GM12878 (cell line): ENCODE data around the gene NUDCD3. TPM values are rescaled to one million over a fixed set of nuclear protein-coding genes. Genes with fewer than 3 reads are reported as not detected.

Experiments
- ATAC-seq: fragments of 200-7000 bp; cut with Tn5 transposase; 3 replicates; pipeline ENCODE4 v1.9.1; 2020; ENCODE audit warnings: mild to moderate bottlenecking, moderate library complexity
- BruUV-seq: library from RNA; stranded (reverse); fragments of 400-500 nt; replicated peaks from 2 replicates; lab custom pipeline; 2021; lab: Mats Ljungman, UMichigan
- CTCF ChIA-PET: fragments of 300-600 bp; sonication (Branson Sonifier 250); formaldehyde crosslinking; extraction: SDS; loops from one replicate; lab custom pipeline; 2021; ENCODE audit warnings: inconsistent platforms; lab: Yijun Ruan, JAX
- POLR2A ChIA-PET: fragments of 350-600 bp; formaldehyde crosslinking; extraction: SDS; loops from one replicate; lab custom pipeline; 2021; ENCODE audit warnings: inconsistent platforms; lab: Charles Lee
- RAD21 ChIA-PET: fragments of 300-600 bp; sonication (Branson Sonifier 250); formaldehyde crosslinking; loops from one replicate; lab custom pipeline; 2023; ENCODE audit warnings: antibody characterized with exemption; ENCODE audit not compliant: unreplicated experiment; lab: Charles Lee
- SMC1A ChIA-PET: fragments of 300-600 bp; sonication (Branson Sonifier 250); formaldehyde crosslinking; loops from one replicate; lab custom pipeline; 2023; ENCODE audit not compliant: unreplicated experiment, uncharacterized antibody; lab: Charles Lee
- DNase-seq: peaks from one replicate; pipeline ENCODE4 v3.0.0-alpha.2; 2011; ENCODE audit warnings: low read depth, low spot score
- FAIRE-seq: peaks from 3 replicates; lab custom pipeline; 2011; peaks lifted over from hg19 to GRCh38; lab: Jason Lieb, UNC
- H2AFZ ChIP-seq: 2 replicates; pipeline ENCODE4 v1.6.0; 2011; ENCODE audit warnings: low read depth, low read length, control low read depth; ENCODE audit not compliant: control insufficient read depth
- H3K27ac ChIP-seq: 2 replicates; pipeline ENCODE4 v1.5.1; 2011; ENCODE audit warnings: control low read depth; ENCODE audit not compliant: control insufficient read depth, insufficient read depth
- H3K27me3 ChIP-seq, 2 experiments: replicated peaks in 1 of 2; 2 replicates each; pipeline versions ENCODE4 v1.6.0 to v1.6.1; 2011; ENCODE audit warnings: low read length in 1 of 2; ENCODE audit not compliant: control insufficient read depth in 2 of 2, insufficient read depth in 2 of 2
- H3K36me3 ChIP-seq, 2 experiments: 2 replicates each; pipeline ENCODE4 v1.5.1; 2011; ENCODE audit warnings: low read length in 1 of 2; ENCODE audit not compliant: control insufficient read depth in 2 of 2, insufficient read depth in 2 of 2
- H3K4me1 ChIP-seq: 2 replicates; pipeline ENCODE4 v1.6.1; 2011; ENCODE audit warnings: mild to moderate bottlenecking, low read length, moderate library complexity, mixed read lengths; ENCODE audit not compliant: control insufficient read depth, insufficient read depth
- H3K4me2 ChIP-seq: 2 replicates; pipeline ENCODE4 v1.6.0; 2011; ENCODE audit warnings: control low read depth; ENCODE audit not compliant: control insufficient read depth, insufficient read depth
- H3K4me3 ChIP-seq: fragments of 200-600 bp; sonication (generic); 2 replicates; pipeline ENCODE4 v1.5.1; 2016
- H3K79me2 ChIP-seq: 2 replicates; pipeline ENCODE4 v1.6.0; 2011; ENCODE audit warnings: low read length; ENCODE audit not compliant: control insufficient read depth, insufficient read depth
- H3K9ac ChIP-seq: 2 replicates; pipeline ENCODE4 v1.8.0; 2011; ENCODE audit warnings: low read length, control low read depth, mixed read lengths; ENCODE audit not compliant: control insufficient read depth, insufficient read depth
- H3K9me3 ChIP-seq: replicated peaks from 3 replicates; pipeline ENCODE4 v1.5.1; 2011; ENCODE audit warnings: mild to moderate bottlenecking, low read length; ENCODE audit not compliant: control insufficient read depth, insufficient read depth
- H4K20me1 ChIP-seq: 2 replicates; pipeline ENCODE4 v1.6.0; 2011; ENCODE audit not compliant: control insufficient read depth, insufficient read depth
- CREB1 ChIP-seq: IDR thresholded peaks from 2 replicates; pipeline ENCODE4 v1.6.1; 2012; ENCODE audit warnings: low read depth, mild to moderate bottlenecking, inconsistent platforms
- FOS ChIP-seq: IDR thresholded peaks from 3 replicates; pipeline ENCODE4 v1.6.1; 2011; ENCODE audit warnings: borderline replicate concordance; ENCODE audit not compliant: insufficient read length; ENCODE audit errors: extremely low read depth
- GATAD2B ChIP-seq: fragments of 450-650 bp; conservative IDR thresholded peaks from 2 replicates; pipeline ENCODE4 v1.6.1; 2017; ENCODE audit warnings: low read depth, mild to moderate bottlenecking, moderate library complexity
- HDGF ChIP-seq: fragments of 450-650 bp; IDR thresholded peaks from 2 replicates; pipeline ENCODE4 v1.6.1; 2016; ENCODE audit warnings: antibody characterized with exemption
- MEF2B ChIP-seq: fragments of 450-650 bp; IDR thresholded peaks from 2 replicates; pipeline ENCODE4 v1.6.1; 2018; ENCODE audit warnings: mild to moderate bottlenecking, moderate library complexity; ENCODE audit not compliant: partially characterized antibody, poor library complexity, severe bottlenecking
- NFXL1 ChIP-seq: fragments of 450-650 bp; IDR thresholded peaks from 2 replicates; pipeline ENCODE4 v1.6.1; 2017; ENCODE audit warnings: antibody characterized with exemption, mild to moderate bottlenecking, borderline replicate concordance
- NRF1 ChIP-seq: conservative IDR thresholded peaks from 2 replicates; pipeline ENCODE4 v1.6.1; 2011; ENCODE audit warnings: mild to moderate bottlenecking, low read depth, low read length, improper control_type of control experiment
- PAX8 ChIP-seq: fragments of 450-650 bp; IDR thresholded peaks from 2 replicates; pipeline ENCODE4 v1.6.1; 2017; ENCODE audit warnings: mild to moderate bottlenecking, moderate library complexity
- STAT1 ChIP-seq: fragments of 450-650 bp; conservative IDR thresholded peaks from 2 replicates; pipeline ENCODE4 v1.6.1; 2014; ENCODE audit warnings: antibody characterized with exemption, mild to moderate bottlenecking
- YY1 ChIP-seq: IDR thresholded peaks from 2 replicates; pipeline ENCODE4 v1.6.1; 2011; ENCODE audit warnings: low read depth, mild to moderate bottlenecking, low read length
- WGBS: methylation state at CpG from one replicate; pipeline ENCODE4 v1.1.6; 2016; ENCODE audit warnings: low lambda C conversion rate; ENCODE audit not compliant: insufficient replicate concordance, insufficient coverage; ENCODE audit errors: missing lambda C conversion rate; 5-methylcytosine and 5-hydroxymethylcytosine counted together
- in situ Hi-C: fragments of 300-500 bp; cut with MboI; formaldehyde crosslinking; loops from 9 replicates; pipeline ENCODE4 v1.14.3; 2018; ENCODE audit warnings: mixed read lengths
- intact Hi-C: fragments of 100-400 bp; cut with micrococcal nuclease; formaldehyde crosslinking; loops from one replicate; pipeline ENCODE4 v1.14.2; 2022; ENCODE audit not compliant: unreplicated experiment
- polyA plus RNA-seq, 11 experiments: library from polyadenylated mRNA; depleted of rRNA in 4 of 11; unstranded in 6 of 11; stranded (reverse) in 5 of 11; fragments of >200 nt; fragmentation: Nextera tagmentation in 4 of 11; fragmentation: Illumina TruSeq in 1 of 11; extraction: Ambion mirVana in 4 of 11; extraction: Trizol in 1 of 11; gene quantifications; 1 replicate in 1 of 11; 2 replicates in 10 of 11; pipeline versions ENCODE4 v1.2.1 to v1.2.3, GENCODE V29; 2011 to 2016; ENCODE audit warnings: inconsistent platforms in 2 of 11, missing spikeins in 2 of 11, low read depth in 1 of 11
- total RNA-seq, 4 experiments: library from RNA; depleted of rRNA in 3 of 4; stranded (reverse); fragments of >200 nt in 3 of 4; fragmentation: Illumina TruSeq in 1 of 4; extraction: Trizol in 1 of 4; gene quantifications; 2 replicates each; pipeline versions ENCODE4 v1.2.1 to v1.2.3, GENCODE V29; 2013 to 2021

NUDCD3 gene
- total and polyA plus RNA-seq, 10 of the 15 experiments (the other 5 are each of a cell fraction or from before 2014, with no cell fraction given): 25.0 to 89.8 (median 46.4) TPM

DNA sequence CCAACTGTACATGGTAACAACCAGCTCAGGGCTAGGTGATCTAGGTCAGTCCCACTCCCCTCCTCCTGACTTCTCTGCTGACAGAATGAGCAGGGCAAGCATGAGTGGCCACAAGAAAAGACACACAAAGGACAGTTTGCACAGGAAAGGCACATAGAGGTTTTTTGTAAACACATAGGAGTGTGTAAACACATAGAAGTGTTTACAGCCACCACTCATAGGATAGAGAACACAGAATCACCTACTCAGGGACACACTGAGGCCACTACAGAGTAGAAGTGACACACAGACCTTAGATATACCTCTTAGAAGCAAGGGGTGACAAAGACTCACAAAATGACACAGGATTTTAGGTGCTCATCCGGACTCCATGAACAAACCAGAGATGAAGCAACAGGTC, 19.0 kb downstream of the NUDCD3 start:
- no peak overlapping the region for H3K4me3 ChIP-seq
- ChIA-PET SMC1A (no interaction called here), POLR2A (interaction anchor here (0.7 kb wide), 1 partner anchor 102 kb away, joined by 3 read pairs; the partner anchor contains the start of gene DDX56), CTCF (no interaction called here), RAD21 (no interaction called here)
- H4K20me1 ChIP-seq: no peaks in the 10 kb centered on the region
- no peak overlapping the region for H2AFZ ChIP-seq
- in situ Hi-C loops (no loop called here), intact Hi-C loops (no loop called here)
- WGBS: 100% methylated on average over 1 of the region's 1 CpG
- H3K9me3 ChIP-seq: no peaks in the 10 kb centered on the region
- H3K4me1 ChIP-seq: no peaks in the 10 kb centered on the region
- H3K79me2 ChIP-seq: peaks cover 12% of the 10 kb centered on the region
- peaks cover 7 to 22% of the 10 kb centered on the region in 2 experiments for H3K36me3 ChIP-seq
- no peak for ATAC-seq
- no peaks in the 10 kb centered on the region for H3K27me3 ChIP-seq
- H3K9ac ChIP-seq: no peak overlapping the region
- DNase-seq: no peak
- TF ChIP-seq GATAD2B (no peak), MEF2B (no peak), CREB1 (no peak), YY1 (no peak), NFXL1 (no peak), HDGF (no peak), NRF1 (no peak), PAX8 (no peak), FOS (no peak), STAT1 (no peak)
- BruUV-seq: no TSS peak
- no peak overlapping the region for H3K27ac ChIP-seq
- no peak overlapping the region for H3K4me2 ChIP-seq
- no peak for FAIRE-seq
